BJ (cell line): ENCODE data around the gene CHM. TPM values are rescaled to one million over a fixed set of nuclear protein-coding genes. Genes with fewer than 3 reads are reported as not detected.
"Not testable (repeated sequence)": the region's sequence is repeated elsewhere in the genome, so short reads cannot be mapped to it uniquely, and the experiment has no call there.

Experiments
- CTCF ChIA-PET: fragments of 350-600 bp; formaldehyde crosslinking; extraction: SDS; loops from one replicate; lab custom pipeline; 2021; ENCODE audit warnings: antibody characterized with exemption, inconsistent platforms; lab: Yijun Ruan, JAX
- POLR2A ChIA-PET: fragments of 300-600 bp; sonication (Branson Sonifier 250); formaldehyde crosslinking; extraction: SDS; loops from one replicate; lab custom pipeline; 2021; ENCODE audit warnings: antibody characterized with exemption; lab: Charles Lee
- DNase-seq: peaks from one replicate; pipeline ENCODE4 v3.0.0-alpha.2; 2011; ENCODE audit warnings: low read depth
- H3K27me3 ChIP-seq: 2 replicates; pipeline ENCODE4 v1.6.0; 2011; ENCODE audit warnings: low read length; ENCODE audit not compliant: control insufficient read depth, insufficient read depth
- H3K36me3 ChIP-seq: 2 replicates; pipeline ENCODE4 v1.5.1; 2011; ENCODE audit warnings: low read length; ENCODE audit not compliant: control insufficient read depth, insufficient read depth
- H3K4me3 ChIP-seq: 2 replicates; pipeline ENCODE4 v1.5.1; 2011; ENCODE audit warnings: low read depth, mild to moderate bottlenecking, control low read depth, low read length
- CTCF ChIP-seq: IDR thresholded peaks from 2 replicates; pipeline ENCODE4 v1.5.1; 2011; ENCODE audit warnings: low read depth, mild to moderate bottlenecking, control low read depth, inconsistent platforms, low read length, moderate library complexity; ENCODE audit not compliant: insufficient read depth
- polyA plus RNA-seq: library from polyadenylated mRNA; depleted of rRNA; stranded (reverse); fragments of >200 nt; gene quantifications from 2 replicates; pipeline ENCODE4 v1.2.3, GENCODE V29; 2011

The CHM gene
- polyA plus RNA-seq, 1 experiment: 8.2 TPM

GRCh38 chrX:86012188-86012587 is 35.2 kb downstream of the CHM start:
- H3K27me3 ChIP-seq: no peaks in the 10 kb centered on the region
- no peak for DNase-seq
- no peak for TF ChIP-seq CTCF
- CTCF ChIA-PET: no interaction called here
- no peaks in the 10 kb centered on the region for H3K36me3 ChIP-seq
- H3K4me3 ChIP-seq: no peak overlapping the region
- POLR2A ChIA-PET: no interaction called here

DNA sequence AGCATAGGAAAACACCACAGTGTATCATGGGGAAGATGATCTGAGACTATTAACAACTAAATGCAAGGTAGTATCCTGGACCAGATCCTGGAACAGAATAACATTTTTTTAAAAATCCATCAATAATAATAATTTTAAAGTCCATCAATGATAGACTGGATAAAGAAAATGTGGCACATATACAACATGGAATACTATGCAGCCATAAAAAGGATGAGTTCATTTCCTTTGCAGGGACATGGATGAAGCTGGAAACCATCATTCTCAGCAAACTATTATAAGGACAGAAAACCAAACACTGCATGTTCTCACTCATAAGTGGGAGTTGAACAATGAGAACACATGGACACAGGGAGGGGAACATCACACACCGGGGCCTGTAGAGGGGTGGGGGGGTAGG is 37.6 kb downstream of the CHM start:
- CTCF ChIA-PET, H3K36me3 ChIP-seq, POLR2A ChIA-PET, H3K4me3 ChIP-seq, DNase-seq, H3K27me3 ChIP-seq: not testable (repeated sequence)

- H3K27me3 ChIP-seq, H3K36me3 ChIP-seq, POLR2A ChIA-PET, DNase-seq, H3K4me3 ChIP-seq, CTCF ChIA-PET: not testable (repeated sequence)
Measured at GRCh38 chrX:86007891-86008290, 39.5 kb downstream of the CHM start.

DNA sequence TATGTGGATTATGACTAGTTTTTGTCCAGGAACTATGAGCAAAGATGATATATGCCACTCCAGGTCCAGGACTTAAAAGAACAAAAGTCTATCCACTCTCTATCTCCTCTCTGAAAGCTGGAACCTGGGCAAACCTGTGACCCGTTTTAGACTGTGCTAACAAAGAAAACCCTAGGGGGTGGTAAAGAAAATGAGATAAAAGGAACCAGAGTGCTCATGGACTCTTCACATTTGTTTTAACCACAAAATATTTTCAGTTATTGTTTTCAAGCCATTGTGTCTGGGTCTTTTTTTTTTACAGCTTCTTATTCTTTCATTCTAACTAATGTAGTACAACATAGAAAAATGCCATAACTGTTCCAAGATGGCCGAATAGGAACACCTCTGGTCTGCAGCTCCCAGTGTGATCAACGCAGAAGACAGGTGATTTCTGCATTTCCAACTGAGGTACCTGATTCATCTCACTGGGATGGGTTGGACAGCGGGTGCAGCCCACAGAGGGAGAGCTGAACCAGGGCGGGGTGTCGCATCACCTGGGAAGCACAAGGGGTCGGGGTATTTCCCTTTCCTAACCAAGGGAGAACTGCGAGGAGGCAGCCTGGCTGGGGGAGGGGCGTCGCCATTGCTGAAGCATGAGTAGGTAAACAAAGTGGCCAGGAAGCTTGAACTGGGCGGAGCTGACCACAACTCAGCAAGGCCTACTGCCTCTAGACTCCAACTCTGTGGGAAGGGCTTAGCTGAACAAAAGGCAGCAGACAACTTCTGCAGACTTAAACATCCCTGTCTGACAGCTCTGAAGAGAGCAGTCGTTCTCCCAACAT is 45.1 kb downstream of the CHM start:
- H3K36me3 ChIP-seq: no peaks in the 10 kb centered on the region
- no peaks in the 10 kb centered on the region for H3K27me3 ChIP-seq
- ChIA-PET CTCF (no interaction called here), POLR2A (no interaction called here)
- no peak for DNase-seq
- H3K4me3 ChIP-seq: no peak overlapping the region
- TF ChIP-seq CTCF: no peak

DNA sequence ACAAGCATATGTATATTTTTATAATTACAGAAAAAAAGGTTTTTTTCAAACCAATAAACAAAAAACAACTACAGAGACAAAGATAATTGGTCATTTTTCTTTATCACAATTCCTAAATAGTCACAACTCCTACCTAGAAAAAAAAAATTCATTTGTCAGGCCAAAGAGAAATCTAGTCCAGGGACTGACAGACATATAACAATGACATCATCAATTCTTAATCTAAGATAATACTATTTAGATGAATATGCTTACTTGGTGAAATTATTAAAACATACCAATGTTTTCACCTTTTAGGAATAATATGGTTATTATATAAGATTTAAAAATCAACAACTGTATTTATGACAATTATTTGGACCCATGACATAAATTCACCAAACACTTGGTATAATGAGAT is 48.4 kb downstream of the CHM start:
- DNase-seq: no peak
- Histone ChIP-seq H3K36me3 (no peaks in the 10 kb centered on the region), H3K27me3 (no peaks in the 10 kb centered on the region), H3K4me3 (no peak overlapping the region)
- TF ChIP-seq CTCF: no peak
- ChIA-PET CTCF (no interaction called here), POLR2A (no interaction called here)

DNA sequence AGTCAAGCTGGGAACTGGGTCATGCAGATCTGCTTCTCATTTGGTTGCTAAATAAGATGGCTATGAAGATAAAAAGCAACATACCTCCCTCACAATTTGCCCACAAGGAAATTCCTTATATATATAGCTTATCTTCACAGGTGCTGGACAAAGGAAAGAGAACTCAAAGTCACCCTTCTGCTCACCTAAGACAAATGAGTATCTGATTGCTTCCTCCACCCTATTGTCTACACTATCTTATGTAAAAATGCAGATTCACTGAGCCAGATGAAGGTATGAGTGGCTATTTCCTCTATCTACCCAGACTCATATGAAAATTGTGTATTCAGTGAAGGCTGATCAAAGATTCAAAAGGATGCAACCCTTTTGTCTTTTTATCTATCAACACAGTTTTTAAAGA is 50.8 kb downstream of the CHM start:
- Histone ChIP-seq H3K36me3 (no peaks in the 10 kb centered on the region), H3K4me3 (no peak overlapping the region), H3K27me3 (no peaks in the 10 kb centered on the region)
- no peak for TF ChIP-seq CTCF
- POLR2A ChIA-PET: no interaction called here
- no peak for DNase-seq
- CTCF ChIA-PET: interaction anchor here (0.9 kb wide), 1 partner anchor 15 kb away, joined by 3 read pairs; no protein-coding TSS in a partner anchor
